K562 (cell line): Measurements from ENCODE around the gene NEUROD2. TPM values are rescaled to one million over a fixed set of nuclear protein-coding genes. Genes with fewer than 3 reads are reported as not detected.

Experiments
- ATAC-seq: fragments of 200-7000 bp; cut with Tn5 transposase; 3 replicates; pipeline ENCODE4 v1.9.1; 2020; ENCODE audit warnings: moderate library complexity
- BruUV-seq: library from RNA; stranded (reverse); fragments of 400-500 nt; replicated peaks from 2 replicates; lab custom pipeline; 2021; lab: Mats Ljungman, UMichigan
- CTCF ChIA-PET: fragments of 300-600 bp; formaldehyde crosslinking; extraction: SDS; loops from one replicate; lab custom pipeline; 2021; ENCODE audit warnings: low intra/inter-chr PET ratio; lab: Yijun Ruan, JAX
- POLR2A ChIA-PET: fragments of 300-600, 350-650 bp; sonication (Branson Sonifier 250); formaldehyde crosslinking; extraction: SDS; loops from one replicate; lab custom pipeline; 2021; ENCODE audit warnings: antibody characterized with exemption, inconsistent platforms; lab: Yijun Ruan, JAX
- DNase-seq, 4 experiments: peaks; one replicate each; pipeline versions ENCODE4 v3.0.0 to v3.0.0-alpha.2; 2011 to 2018; ENCODE audit warnings: low spot score in 3 of 4, mixed read lengths in 3 of 4; ENCODE audit errors: extremely low read depth in 1 of 4
- FAIRE-seq: peaks from 2 replicates; lab custom pipeline; 2011; peaks lifted over from hg19 to GRCh38; lab: Jason Lieb, UNC
- H2AFZ ChIP-seq: 2 replicates; pipeline ENCODE4 v1.6.0; 2011; ENCODE audit warnings: low read depth, low read length, control low read depth, inconsistent platforms
- H3K27ac ChIP-seq: fragments of 200-600 bp; 3 replicates; pipeline ENCODE4 v1.8.0; 2011; ENCODE audit warnings: low read depth, mild to moderate bottlenecking, control low read depth, inconsistent platforms, low read length, moderate library complexity, mixed read lengths; ENCODE audit errors: extremely low read depth
- H3K27me3 ChIP-seq, 2 experiments: fragments of 300-600 bp in 1 of 2; 2 replicates in 1 of 2; 3 replicates in 1 of 2; pipeline versions ENCODE4 v1.6.0 to v1.8.0; 2011; ENCODE audit warnings: inconsistent platforms in 2 of 2, low read length in 2 of 2, mild to moderate bottlenecking in 1 of 2, mixed read lengths in 1 of 2, moderate library complexity in 1 of 2; ENCODE audit not compliant: control insufficient read depth in 2 of 2, insufficient read depth in 2 of 2
- H3K36me3 ChIP-seq: fragments of 300-600 bp; 3 replicates; pipeline ENCODE4 v1.8.0; 2011; ENCODE audit warnings: mild to moderate bottlenecking, low read length, inconsistent platforms; ENCODE audit not compliant: control insufficient read depth, insufficient read depth
- H3K4me1 ChIP-seq, 2 experiments: fragments of 200-600 bp in 1 of 2; replicated peaks in 1 of 2; 2 replicates in 1 of 2; 3 replicates in 1 of 2; pipeline versions ENCODE4 v1.5.1 to v1.8.0; 2011; ENCODE audit warnings: inconsistent platforms in 2 of 2, low read length in 2 of 2, mild to moderate bottlenecking in 1 of 2, mixed read lengths in 1 of 2, moderate library complexity in 1 of 2; ENCODE audit not compliant: control insufficient read depth in 2 of 2, insufficient read depth in 2 of 2
- H3K4me2 ChIP-seq: 2 replicates; pipeline ENCODE4 v1.6.1; 2011; ENCODE audit warnings: low read length, control low read depth, inconsistent platforms, mixed read lengths; ENCODE audit not compliant: insufficient read depth
- H3K4me3 ChIP-seq: fragments of 200-600 bp; sonication (generic), shearing (Covaris generic); 2 replicates; pipeline ENCODE4 v1.5.1; 2016; ENCODE audit warnings: control low read depth, inconsistent platforms
- H3K79me2 ChIP-seq: fragments of 200-600 bp; 3 replicates; pipeline ENCODE4 v1.8.0; 2011; ENCODE audit warnings: low read length, inconsistent platforms; ENCODE audit not compliant: control insufficient read depth, insufficient read depth
- H3K9ac ChIP-seq, 2 experiments: 2 replicates each; pipeline versions ENCODE4 v1.6.0 to v1.6.1; 2011; ENCODE audit warnings: low read depth in 2 of 2, low read length in 2 of 2, control low read depth in 1 of 2, inconsistent platforms in 1 of 2, mild to moderate bottlenecking in 1 of 2, mixed read lengths in 1 of 2; ENCODE audit not compliant: insufficient read depth in 1 of 2
- H3K9me1 ChIP-seq: one replicate; pipeline ENCODE4 v1.6.0; 2011; ENCODE audit warnings: inconsistent platforms, mild to moderate bottlenecking, low read length, moderate library complexity; ENCODE audit not compliant: control insufficient read depth, insufficient read depth
- H3K9me3 ChIP-seq: replicated peaks from 2 replicates; pipeline ENCODE4 v1.5.1; 2011; ENCODE audit warnings: low read depth, low read length, inconsistent platforms; ENCODE audit not compliant: control insufficient read depth, insufficient read depth
- H4K20me1 ChIP-seq: replicated peaks from 2 replicates; pipeline ENCODE4 v1.6.1; 2011; ENCODE audit warnings: low read length, inconsistent platforms, mixed read lengths; ENCODE audit not compliant: control insufficient read depth, insufficient read depth
- CBX8 ChIP-seq: fragments of 200-600 bp; sonication (generic); IDR thresholded peaks from 2 replicates; pipeline ENCODE4 v1.6.1; 2012; ENCODE audit warnings: borderline replicate concordance, mixed run types, low read depth, mild to moderate bottlenecking, moderate library complexity, mixed read lengths, low read length, control low read depth, inconsistent platforms; ENCODE audit not compliant: poor library complexity, severe bottlenecking; ENCODE audit errors: extremely low read depth
- CTBP1 ChIP-seq: fragments of 450-650 bp; IDR thresholded peaks from 2 replicates; pipeline ENCODE4 v1.6.1; 2016; ENCODE audit warnings: borderline replicate concordance
- DACH1 ChIP-seq: fragments of 450-650 bp; IDR thresholded peaks from 2 replicates; pipeline ENCODE4 v1.6.1; 2018; ENCODE audit not compliant: partially characterized antibody
- HDAC8 ChIP-seq: fragments of 450-650 bp; IDR thresholded peaks from 2 replicates; pipeline ENCODE4 v1.6.1; 2016; ENCODE audit warnings: mild to moderate bottlenecking, missing genetic modification characterization, moderate library complexity, missing compliant biosample characterization
- MAZ ChIP-seq, 2 experiments: fragments of 450-650 bp in 1 of 2; sonication (generic) in 1 of 2; formaldehyde crosslinking; IDR thresholded peaks in 1 of 2; conservative IDR thresholded peaks in 1 of 2; 2 replicates each; pipeline versions ENCODE4 v1.4.0 to v1.5.0; 2020; ENCODE audit warnings: mild to moderate bottlenecking in 1 of 2, missing genetic modification reagents in 1 of 2
- PRPF4 ChIP-seq: fragments of 200-400 bp; formaldehyde crosslinking; IDR thresholded peaks from one replicate; pipeline ENCODE4 v1.6.1; 2017; ENCODE audit warnings: low read length, low read depth, mild to moderate bottlenecking; ENCODE audit not compliant: insufficient read depth, poor library complexity, severe bottlenecking
- SPI1 ChIP-seq: IDR thresholded peaks from 2 replicates; pipeline ENCODE4 v1.6.1; 2011; ENCODE audit warnings: low read depth, low read length, control low read depth, borderline replicate concordance
- ZNF121 ChIP-seq: sonication (generic); formaldehyde crosslinking; conservative IDR thresholded peaks from 2 replicates; pipeline ENCODE4 v1.8.0; 2022; ENCODE audit warnings: missing genetic modification reagents
- ZNF766 ChIP-seq: fragments of 200-800 bp; sonication (Bioruptor generic); conservative IDR thresholded peaks from 2 replicates; pipeline ENCODE4 v1.6.1; 2016; ENCODE audit warnings: missing genetic modification characterization, missing compliant biosample characterization
- ZZZ3 ChIP-seq: fragments of 450-650 bp; IDR thresholded peaks from 2 replicates; pipeline ENCODE4 v1.6.1; 2016; ENCODE audit warnings: antibody characterized with exemption, mild to moderate bottlenecking, moderate library complexity
- WGBS: fragments of 100-300 bp; shearing (Covaris generic); methylation state at CpG from one replicate; pipeline ENCODE4 v1.1.6; 2016; ENCODE audit warnings: low coverage, mixed read lengths; ENCODE audit not compliant: insufficient coverage; ENCODE audit errors: missing lambda C conversion rate; 5-methylcytosine and 5-hydroxymethylcytosine counted together
- in situ Hi-C: fragments of 300-500 bp; cut with MboI; formaldehyde crosslinking; loops from 4 replicates; pipeline ENCODE4 v1.15.0; 2018; ENCODE audit warnings: inconsistent platforms, mixed read lengths
- intact Hi-C: fragments of 100-400 bp; cut with micrococcal nuclease; formaldehyde crosslinking; loops from 2 replicates; pipeline ENCODE4 v1.14.2; 2022
- polyA plus RNA-seq, 8 experiments: library from polyadenylated mRNA; depleted of rRNA in 4 of 8; stranded (reverse) in 5 of 8; unstranded in 3 of 8; fragments of >200 nt; fragmentation: Nextera tagmentation in 2 of 8; fragmentation: Illumina TruSeq in 1 of 8; extraction: Ambion mirVana in 2 of 8; extraction: Trizol in 1 of 8; gene quantifications; 2 replicates each; pipeline versions ENCODE4 v1.2.1 to v1.2.3, GENCODE V29; 2011 to 2014; ENCODE audit warnings: inconsistent platforms in 1 of 8, missing spikeins in 1 of 8
- total RNA-seq, 7 experiments: library from RNA; depleted of rRNA in 6 of 7; stranded (reverse); fragments of >200 nt in 6 of 7; fragmentation: Illumina TruSeq in 2 of 7; extraction: Trizol in 2 of 7; gene quantifications; 2 replicates each; pipeline versions ENCODE4 v1.2.1 to v1.2.3, GENCODE V29; 2011 to 2021; ENCODE audit warnings: low replicate concordance in 1 of 7
- TF ChIP-seq, protein P1 (sequence below): sonication (generic); formaldehyde crosslinking; IDR thresholded peaks from 2 replicates; pipeline ENCODE4 v1.8.0; 2022; ENCODE audit warnings: mild to moderate bottlenecking, missing genetic modification reagents
- TF ChIP-seq, protein P2 (sequence below), 2 experiments: IDR thresholded peaks in 1 of 2; conservative IDR thresholded peaks in 1 of 2; 2 replicates each; pipeline ENCODE4 v1.6.1; 2016; ENCODE audit warnings: low read depth in 2 of 2, mild to moderate bottlenecking in 1 of 2, missing compliant biosample characterization in 1 of 2, missing genetic modification characterization in 1 of 2, moderate library complexity in 1 of 2
- TF ChIP-seq, protein P3 (sequence below): fragments of 200-800 bp; sonication (Bioruptor generic); IDR thresholded peaks from 2 replicates; pipeline ENCODE4 v1.6.1; 2017; ENCODE audit warnings: missing genetic modification characterization, missing compliant biosample characterization

The NEUROD2 gene
- total and polyA plus RNA-seq, 9 of the 15 experiments (the other 6 are each of a cell fraction or from before 2014, with no cell fraction given) = not detected

DNA sequence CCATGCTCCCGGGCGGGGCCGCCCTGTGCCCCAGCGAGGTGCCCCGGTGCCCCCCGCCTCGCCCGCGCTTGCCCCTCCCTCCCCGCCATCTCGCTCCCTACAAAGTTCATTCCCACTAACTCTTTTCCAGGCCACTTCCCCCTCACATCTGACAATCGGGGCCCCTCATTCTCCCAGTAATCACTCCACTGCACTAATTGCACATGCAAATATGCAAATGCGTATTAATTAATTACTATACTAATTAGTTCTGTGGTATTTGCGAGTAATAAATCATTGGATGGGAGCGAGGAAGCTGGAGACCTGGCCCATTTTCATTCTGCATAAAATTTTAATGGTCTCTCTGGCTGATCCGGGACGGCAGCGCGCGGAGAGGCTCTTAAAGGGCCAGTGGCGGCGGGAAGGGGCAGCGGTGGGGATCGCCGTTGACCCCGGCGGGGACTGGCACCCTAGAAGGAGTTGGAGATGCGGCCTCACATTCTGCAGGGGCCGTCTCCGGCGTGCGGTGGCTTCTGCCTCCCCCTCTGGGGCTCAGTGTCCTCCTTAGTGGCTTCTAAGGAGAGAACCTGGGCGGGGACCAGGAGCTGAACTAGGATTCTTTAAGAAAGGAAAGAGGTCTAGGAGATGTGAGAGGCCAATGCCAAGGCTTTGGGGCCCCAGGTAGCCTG lies 10.7 kb upstream of the NEUROD2 start:
- peak overlapping the region in 1 of 2 experiments; percentile 70; a peak in 2 of 4 replicates for H3K9ac ChIP-seq
- WGBS = 2% methylated on average over 23 of the region's 33 CpGs
- no peak overlapping the region for H3K27ac ChIP-seq
- H4K20me1 ChIP-seq = no peaks in the 10 kb centered on the region
- H2AFZ ChIP-seq = peak overlapping the region; percentile 49
- POLR2A ChIA-PET = interaction anchor here (0.5 to 1.6 kb wide), 4 partner anchors 47 to 540 kb away, joined by 3 to 7 read pairs (median 4); partner anchors contain the start of genes ERBB2 and TCAP
- no peaks in the 10 kb centered on the region for H3K79me2 ChIP-seq
- H3K36me3 ChIP-seq = no peaks in the 10 kb centered on the region
- H3K4me2 ChIP-seq = peak overlapping the region; percentile 50
- DNase-seq (peak in 1 of 4 experiments; percentile 24), ATAC-seq (no peak), FAIRE-seq (no peak)
- no TSS peak for BruUV-seq
- peaks cover 3 to 26% of the 10 kb centered on the region in 2 experiments; a peak in 3 of 5 replicates for H3K4me1 ChIP-seq
- peaks cover 6 to 41% of the 10 kb centered on the region in 2 experiments; a peak in 2 of 5 replicates for H3K27me3 ChIP-seq
- H3K9me1 ChIP-seq = no peaks in the 10 kb centered on the region
- CTCF ChIA-PET = interaction anchor here (0.8 kb wide), 1 partner anchor 53 kb away, joined by 3 read pairs; no protein-coding TSS in a partner anchor
- in situ Hi-C loops = no loop called here
- peak overlapping the region; percentile 44 for H3K4me3 ChIP-seq
- intact Hi-C loops = loop anchor here (5.0 kb wide), 1 partner anchor 411 kb away; no protein-coding TSS in a partner anchor
- no peaks in the 10 kb centered on the region for H3K9me3 ChIP-seq
- TF ChIP-seq, protein P1, sequence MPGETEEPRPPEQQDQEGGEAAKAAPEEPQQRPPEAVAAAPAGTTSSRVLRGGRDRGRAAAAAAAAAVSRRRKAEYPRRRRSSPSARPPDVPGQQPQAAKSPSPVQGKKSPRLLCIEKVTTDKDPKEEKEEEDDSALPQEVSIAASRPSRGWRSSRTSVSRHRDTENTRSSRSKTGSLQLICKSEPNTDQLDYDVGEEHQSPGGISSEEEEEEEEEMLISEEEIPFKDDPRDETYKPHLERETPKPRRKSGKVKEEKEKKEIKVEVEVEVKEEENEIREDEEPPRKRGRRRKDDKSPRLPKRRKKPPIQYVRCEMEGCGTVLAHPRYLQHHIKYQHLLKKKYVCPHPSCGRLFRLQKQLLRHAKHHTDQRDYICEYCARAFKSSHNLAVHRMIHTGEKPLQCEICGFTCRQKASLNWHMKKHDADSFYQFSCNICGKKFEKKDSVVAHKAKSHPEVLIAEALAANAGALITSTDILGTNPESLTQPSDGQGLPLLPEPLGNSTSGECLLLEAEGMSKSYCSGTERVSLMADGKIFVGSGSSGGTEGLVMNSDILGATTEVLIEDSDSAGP (CRISPR knock-in tag) = peak; percentile 88
- 0 out of 2 replicates have a peak, but pooled peaks have one; percentile 12 for TF ChIP-seq SPI1
- TF ChIP-seq PRPF4 = no peak
- no peak for TF ChIP-seq ZZZ3
- TF ChIP-seq ZNF121 = no peak
- peak; percentile 58 for TF ChIP-seq DACH1
- no peak for TF ChIP-seq CTBP1
- TF ChIP-seq, protein P2, sequence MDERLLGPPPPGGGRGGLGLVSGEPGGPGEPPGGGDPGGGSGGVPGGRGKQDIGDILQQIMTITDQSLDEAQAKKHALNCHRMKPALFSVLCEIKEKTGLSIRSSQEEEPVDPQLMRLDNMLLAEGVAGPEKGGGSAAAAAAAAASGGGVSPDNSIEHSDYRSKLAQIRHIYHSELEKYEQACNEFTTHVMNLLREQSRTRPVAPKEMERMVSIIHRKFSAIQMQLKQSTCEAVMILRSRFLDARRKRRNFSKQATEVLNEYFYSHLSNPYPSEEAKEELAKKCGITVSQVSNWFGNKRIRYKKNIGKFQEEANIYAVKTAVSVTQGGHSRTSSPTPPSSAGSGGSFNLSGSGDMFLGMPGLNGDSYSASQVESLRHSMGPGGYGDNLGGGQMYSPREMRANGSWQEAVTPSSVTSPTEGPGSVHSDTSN (CRISPR knock-in tag; IDR thresholded peaks at IDR 0.05; ENCODE audit: low read depth) = no peak
- TF ChIP-seq, protein P2 (tag; conservative IDR thresholded peaks at IDR 0.05; ENCODE audit: low read depth) = 0 out of 2 replicates have a peak, but pooled peaks have one; percentile 9
- TF ChIP-seq MAZ (CRISPR knock-in tag; conservative IDR thresholded peaks at IDR 0.05 in 1 of 2, IDR thresholded peaks at IDR 0.05 in 1 of 2) = peak in 1 of 2 experiments; percentile 32; a peak in 1 of 4 replicates
- TF ChIP-seq HDAC8 = no peak
- TF ChIP-seq, protein P3, sequence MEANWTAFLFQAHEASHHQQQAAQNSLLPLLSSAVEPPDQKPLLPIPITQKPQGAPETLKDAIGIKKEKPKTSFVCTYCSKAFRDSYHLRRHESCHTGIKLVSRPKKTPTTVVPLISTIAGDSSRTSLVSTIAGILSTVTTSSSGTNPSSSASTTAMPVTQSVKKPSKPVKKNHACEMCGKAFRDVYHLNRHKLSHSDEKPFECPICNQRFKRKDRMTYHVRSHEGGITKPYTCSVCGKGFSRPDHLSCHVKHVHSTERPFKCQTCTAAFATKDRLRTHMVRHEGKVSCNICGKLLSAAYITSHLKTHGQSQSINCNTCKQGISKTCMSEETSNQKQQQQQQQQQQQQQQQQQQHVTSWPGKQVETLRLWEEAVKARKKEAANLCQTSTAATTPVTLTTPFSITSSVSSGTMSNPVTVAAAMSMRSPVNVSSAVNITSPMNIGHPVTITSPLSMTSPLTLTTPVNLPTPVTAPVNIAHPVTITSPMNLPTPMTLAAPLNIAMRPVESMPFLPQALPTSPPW (CRISPR knock-in tag) = peak; percentile 7; the same call in 1 of the 2 replicates
- no peak for TF ChIP-seq CBX8
- 0 out of 2 replicates have a peak, but pooled peaks have one; percentile 5 for TF ChIP-seq ZNF766 (CRISPR knock-in tag)
